SIG-M5 treated with dmso at 0.1 percent for 504 hours (cell line): Measurements from ENCODE around the gene FRMD5.
"Not testable (repeated sequence)": the region's sequence is repeated elsewhere in the genome, so short reads cannot be mapped to it uniquely, and the experiment has no call there.

Experiments
- DNase-seq: peaks from one replicate; lab custom pipeline; 2025; ENCODE audit not compliant: unreplicated experiment; lab: John Stamatoyannopoulos, UW

Gene FRMD5

GRCh38 chr15:43867096-43867495 is 328.0 kb downstream of the FRMD5 start:
- DNase-seq = no peak

- not testable (repeated sequence) for DNase-seq
Observed at GRCh38 chr15:43866636-43867035, 328.4 kb downstream of the FRMD5 start.

GRCh38 chr15:43859546-43859945 is 335.5 kb downstream of the FRMD5 start:
- no peak for DNase-seq

GRCh38 chr15:43854801-43855200 is 340.3 kb downstream of the FRMD5 start:
- DNase-seq = peak; percentile 36

GRCh38 chr15:43852607-43853006 is 342.5 kb downstream of the FRMD5 start:
- DNase-seq = no peak

- no peak for DNase-seq
Observed at GRCh38 chr15:43851251-43851650, 343.8 kb downstream of the FRMD5 start.

GRCh38 chr15:43845421-43845820 is 349.6 kb downstream of the FRMD5 start:
- DNase-seq = no peak

GRCh38 chr15:43832485-43832884 is 362.6 kb downstream of the FRMD5 start:
- not testable (repeated sequence) for DNase-seq

- DNase-seq = not testable (repeated sequence)
Observed at GRCh38 chr15:43831519-43832052, 363.5 kb downstream of the FRMD5 start.

- not testable (repeated sequence) for DNase-seq
Observed at GRCh38 chr15:43830691-43831275, 364.3 kb downstream of the FRMD5 start.

- DNase-seq = not testable (repeated sequence)
Observed at GRCh38 chr15:43829951-43830540, 365.0 kb downstream of the FRMD5 start.

GRCh38 chr15:43828061-43828657 is 366.9 kb downstream of the FRMD5 start:
- DNase-seq = peak; percentile 17

GRCh38 chr15:43826508-43827341 is 368.3 kb downstream of the FRMD5 start, which contains the start of gene WDR76:
WDR76 (plus strand) TSS chr15:43827002; CDS start chr15:43827033, 31 bp downstream.
- peak; percentile 84 for DNase-seq

GRCh38 chr15:43826029-43826507 is 369.0 kb downstream of the FRMD5 start:
- DNase-seq = no peak

- DNase-seq = peak; percentile 16
Observed at GRCh38 chr15:43825305-43825704, 369.8 kb downstream of the FRMD5 start.

GRCh38 chr15:43824302-43825246 is 370.5 kb downstream of the FRMD5 start, which contains the start of gene MFAP1:
MFAP1 (minus strand) TSS chr15:43824690; CDS start chr15:43824569, 121 bp downstream.
- peak; percentile 97 for DNase-seq

- DNase-seq = no peak
Observed at GRCh38 chr15:43821505-43821904, 373.6 kb downstream of the FRMD5 start.
